AG04449 (cell line): ENCODE results near the gene PATE1.

Experiments used
- CTCF ChIA-PET: fragments of 350-600 bp; formaldehyde crosslinking; extraction: SDS; loops from one replicate; lab custom pipeline; 2021; ENCODE audit warnings: antibody characterized with exemption; lab: Yijun Ruan, JAX
- POLR2A ChIA-PET: fragments of 400-600, 350-600 bp; formaldehyde crosslinking; extraction: SDS; loops from one replicate; lab custom pipeline; 2020; ENCODE audit warnings: antibody characterized with exemption, inconsistent platforms; lab: Yijun Ruan, JAX
- DNase-seq: peaks from one replicate; pipeline ENCODE4 v3.0.0-alpha.2; 2010; ENCODE audit warnings: low read depth, low spot score
- H3K4me3 ChIP-seq: 2 replicates; pipeline ENCODE4 v1.5.1; 2011; ENCODE audit warnings: low read depth, mild to moderate bottlenecking, control low read depth, low read length
- TF ChIP-seq, protein P1 (sequence below): IDR thresholded peaks from one replicate; pipeline ENCODE4 v1.5.1; 2011; ENCODE audit warnings: mild to moderate bottlenecking, moderate library complexity, low read length, control low read depth, inconsistent platforms; ENCODE audit not compliant: insufficient read depth; ENCODE audit errors: missing control alignments

The PATE1 gene

DNA sequence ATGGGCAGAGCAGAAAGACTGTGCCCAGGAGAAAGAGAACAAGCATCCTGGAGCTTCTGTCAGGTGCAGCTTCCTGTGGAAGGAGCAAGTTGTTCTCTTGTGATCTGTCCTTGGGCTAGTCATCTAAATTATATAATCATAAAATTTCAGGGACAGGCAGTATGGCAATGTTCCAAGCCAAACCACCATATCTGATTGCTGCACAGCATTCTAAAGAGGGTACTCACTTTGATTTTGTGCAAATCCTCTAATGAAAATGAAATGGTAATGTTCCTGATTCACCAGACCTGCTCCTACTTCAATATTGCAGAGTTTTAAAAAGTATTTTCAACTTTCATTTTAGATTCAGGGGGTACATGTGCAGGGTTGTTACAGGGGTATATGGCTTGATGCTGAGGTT lies 32.6 kb downstream of the PATE1 start, which contains the start of gene PATE2:
PATE2 (minus strand) TSS at position 101 of the 400 bp plus-strand sequence; CDS start at position 46, 55 bp downstream.
- CTCF ChIA-PET = no interaction called here
- H3K4me3 ChIP-seq = no peak within 1 kb of the TSS

DNA sequence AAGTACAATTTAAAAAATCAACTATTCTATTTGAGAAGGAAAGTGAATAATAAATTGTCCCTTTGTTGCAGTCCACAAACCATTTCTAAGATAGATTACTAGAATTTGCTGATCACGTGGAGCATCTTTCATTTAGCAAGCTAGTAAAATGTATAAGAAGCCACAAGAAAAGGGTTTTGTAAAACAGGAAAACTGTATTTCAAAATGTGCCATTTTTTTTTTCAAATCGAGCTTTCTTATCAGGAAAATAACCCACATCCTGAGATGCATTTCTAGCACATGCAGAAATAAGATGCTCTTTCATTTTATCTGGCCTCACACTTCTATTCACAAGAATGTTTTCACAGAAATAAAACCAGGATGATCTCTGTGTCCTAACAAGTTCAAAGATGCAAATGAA lies 38.6 kb downstream of the PATE1 start:
- CTCF ChIA-PET = no interaction called here
- TF ChIP-seq, protein P1, sequence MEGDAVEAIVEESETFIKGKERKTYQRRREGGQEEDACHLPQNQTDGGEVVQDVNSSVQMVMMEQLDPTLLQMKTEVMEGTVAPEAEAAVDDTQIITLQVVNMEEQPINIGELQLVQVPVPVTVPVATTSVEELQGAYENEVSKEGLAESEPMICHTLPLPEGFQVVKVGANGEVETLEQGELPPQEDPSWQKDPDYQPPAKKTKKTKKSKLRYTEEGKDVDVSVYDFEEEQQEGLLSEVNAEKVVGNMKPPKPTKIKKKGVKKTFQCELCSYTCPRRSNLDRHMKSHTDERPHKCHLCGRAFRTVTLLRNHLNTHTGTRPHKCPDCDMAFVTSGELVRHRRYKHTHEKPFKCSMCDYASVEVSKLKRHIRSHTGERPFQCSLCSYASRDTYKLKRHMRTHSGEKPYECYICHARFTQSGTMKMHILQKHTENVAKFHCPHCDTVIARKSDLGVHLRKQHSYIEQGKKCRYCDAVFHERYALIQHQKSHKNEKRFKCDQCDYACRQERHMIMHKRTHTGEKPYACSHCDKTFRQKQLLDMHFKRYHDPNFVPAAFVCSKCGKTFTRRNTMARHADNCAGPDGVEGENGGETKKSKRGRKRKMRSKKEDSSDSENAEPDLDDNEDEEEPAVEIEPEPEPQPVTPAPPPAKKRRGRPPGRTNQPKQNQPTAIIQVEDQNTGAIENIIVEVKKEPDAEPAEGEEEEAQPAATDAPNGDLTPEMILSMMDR = no peak

More for the DNA sequence above, 32.6 kb downstream of the PATE1 start, which contains the start of gene PATE2:
- TF ChIP-seq, protein P1 = no peak
- no peak for DNase-seq
- POLR2A ChIA-PET = no interaction called here

DNA sequence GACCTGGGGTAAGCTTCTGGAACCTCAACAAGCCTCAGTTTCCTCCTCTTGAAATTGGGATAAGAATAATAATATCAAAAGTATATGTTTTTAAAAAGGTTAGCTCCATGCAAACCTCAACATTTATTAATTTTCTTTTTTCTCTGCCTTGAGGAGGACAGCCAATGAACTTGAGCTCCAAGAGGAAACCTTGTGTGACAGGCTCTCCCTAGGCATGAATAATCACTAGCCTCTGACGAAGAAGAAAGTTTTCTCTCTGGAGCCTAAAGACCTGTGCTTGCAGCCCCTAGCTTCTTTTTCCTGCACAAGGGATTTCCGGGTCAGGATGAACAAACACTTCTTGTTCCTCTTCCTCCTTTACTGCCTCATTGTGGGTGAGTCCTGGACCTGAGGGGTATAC lies 41.7 kb downstream of the PATE1 start, which contains the start of gene PATE3:
PATE3 (plus strand) TSS at position 301 of the 400 bp plus-strand sequence; CDS start at position 326, 25 bp downstream.
- ChIA-PET POLR2A (no interaction called here), CTCF (no interaction called here)
- no peak within 1 kb of the TSS for H3K4me3 ChIP-seq
- TF ChIP-seq, protein P1 = no peak
- no peak for DNase-seq

More for the DNA sequence above, 38.6 kb downstream of the PATE1 start:
- H3K4me3 ChIP-seq = no peak overlapping the region
- POLR2A ChIA-PET = no interaction called here
- DNase-seq = no peak

DNA sequence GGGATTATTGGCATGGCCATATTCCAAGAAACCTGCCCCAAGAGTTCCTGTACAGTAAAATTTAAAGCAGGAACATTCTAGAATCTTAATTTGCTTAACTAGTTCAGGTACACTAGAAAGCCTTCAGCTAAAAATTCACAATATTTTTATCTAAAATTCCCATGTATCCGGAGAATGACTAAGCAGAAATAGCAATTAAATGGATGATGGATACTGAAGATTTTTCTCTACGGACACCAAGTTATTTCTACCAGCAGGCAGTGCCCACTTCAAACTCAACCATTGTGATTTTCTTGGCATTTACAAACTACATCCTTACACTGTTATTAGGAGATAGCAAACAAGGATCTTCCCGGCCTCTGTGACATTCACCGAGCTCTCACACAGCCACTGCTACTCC lies 44.7 kb downstream of the PATE1 start:
- no peak overlapping the region for H3K4me3 ChIP-seq
- ChIA-PET POLR2A (no interaction called here), CTCF (no interaction called here)
- DNase-seq = no peak
- TF ChIP-seq, protein P1 = no peak

DNA sequence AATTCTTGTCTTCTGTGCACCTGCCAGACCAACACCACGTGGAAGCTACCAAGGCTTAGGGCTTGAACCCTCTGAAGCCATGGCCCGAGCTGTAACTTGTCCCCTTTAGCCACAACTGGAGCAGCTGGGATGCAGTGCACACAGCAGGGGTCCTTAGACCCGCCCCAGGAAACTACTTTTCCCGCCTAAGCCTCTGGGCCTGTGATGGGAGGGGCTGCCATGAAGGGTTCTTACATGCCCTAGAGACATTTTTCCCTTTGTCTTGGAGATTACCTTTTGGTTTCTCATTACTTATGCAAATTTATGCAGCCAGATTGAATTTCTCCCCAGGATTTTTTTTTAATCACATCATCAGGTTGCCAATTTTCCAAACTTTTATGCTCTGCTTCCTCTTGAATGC lies 51.6 kb downstream of the PATE1 start:
- POLR2A ChIA-PET = no interaction called here
- DNase-seq = no peak
- no peak overlapping the region for H3K4me3 ChIP-seq

More for the DNA sequence above, 51.6 kb downstream of the PATE1 start:
- TF ChIP-seq, protein P1 = no peak
- CTCF ChIA-PET = no interaction called here
